VCaP (cell line): ENCODE measurements around the gene PXK.
"Not testable (repeated sequence)": the region's sequence is repeated elsewhere in the genome, so short reads cannot be mapped to it uniquely, and the experiment has no call there.

Experiments
- H3K27ac ChIP-seq: fragments of 450-650 bp; 2 replicates; pipeline ENCODE4 v1.5.1; 2017
- TF ChIP-seq, protein P1 (sequence below): fragments of 450-650 bp; conservative IDR thresholded peaks from 2 replicates; pipeline ENCODE4 v1.5.1; 2017; ENCODE audit warnings: mild to moderate bottlenecking, moderate library complexity

The PXK gene

DNA sequence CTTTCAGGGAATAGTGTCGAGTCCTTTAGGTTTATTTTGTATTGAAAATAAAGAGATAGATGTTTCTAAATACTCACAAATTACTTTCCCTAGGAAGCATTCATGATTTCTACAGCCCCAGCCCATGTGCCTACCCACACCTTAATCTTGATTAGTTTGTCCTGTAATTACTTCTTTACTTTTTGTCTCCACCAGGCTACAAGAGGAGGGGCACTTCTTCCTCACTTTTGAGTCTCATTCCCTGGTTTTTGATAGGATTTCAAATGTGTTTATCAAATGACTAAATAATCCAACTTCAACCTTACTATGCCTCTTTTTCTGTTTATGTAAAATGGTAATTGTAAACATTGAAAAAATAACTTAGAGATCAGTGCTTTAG, 1.8 kb downstream of the PXK start:
- TF ChIP-seq, protein P1, sequence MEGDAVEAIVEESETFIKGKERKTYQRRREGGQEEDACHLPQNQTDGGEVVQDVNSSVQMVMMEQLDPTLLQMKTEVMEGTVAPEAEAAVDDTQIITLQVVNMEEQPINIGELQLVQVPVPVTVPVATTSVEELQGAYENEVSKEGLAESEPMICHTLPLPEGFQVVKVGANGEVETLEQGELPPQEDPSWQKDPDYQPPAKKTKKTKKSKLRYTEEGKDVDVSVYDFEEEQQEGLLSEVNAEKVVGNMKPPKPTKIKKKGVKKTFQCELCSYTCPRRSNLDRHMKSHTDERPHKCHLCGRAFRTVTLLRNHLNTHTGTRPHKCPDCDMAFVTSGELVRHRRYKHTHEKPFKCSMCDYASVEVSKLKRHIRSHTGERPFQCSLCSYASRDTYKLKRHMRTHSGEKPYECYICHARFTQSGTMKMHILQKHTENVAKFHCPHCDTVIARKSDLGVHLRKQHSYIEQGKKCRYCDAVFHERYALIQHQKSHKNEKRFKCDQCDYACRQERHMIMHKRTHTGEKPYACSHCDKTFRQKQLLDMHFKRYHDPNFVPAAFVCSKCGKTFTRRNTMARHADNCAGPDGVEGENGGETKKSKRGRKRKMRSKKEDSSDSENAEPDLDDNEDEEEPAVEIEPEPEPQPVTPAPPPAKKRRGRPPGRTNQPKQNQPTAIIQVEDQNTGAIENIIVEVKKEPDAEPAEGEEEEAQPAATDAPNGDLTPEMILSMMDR = no peak
- H3K27ac ChIP-seq = peak overlapping the region; percentile 84

DNA sequence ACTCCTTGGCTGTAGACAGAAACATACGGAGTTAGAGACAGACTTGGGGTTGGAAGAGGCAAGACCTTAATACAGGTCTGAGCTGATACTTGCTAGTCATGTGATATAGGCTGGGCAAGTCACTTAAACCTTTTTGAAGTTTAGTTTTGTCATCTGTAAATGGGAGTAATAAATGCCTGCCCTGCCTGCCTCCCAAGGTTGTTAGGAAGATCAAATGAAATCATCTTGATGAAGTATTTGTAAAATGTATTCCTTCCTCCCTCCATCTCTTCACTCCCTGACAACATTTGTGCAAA, 2.9 kb downstream of the PXK start:
- no peak overlapping the region for H3K27ac ChIP-seq
- TF ChIP-seq, protein P1 = no peak

DNA sequence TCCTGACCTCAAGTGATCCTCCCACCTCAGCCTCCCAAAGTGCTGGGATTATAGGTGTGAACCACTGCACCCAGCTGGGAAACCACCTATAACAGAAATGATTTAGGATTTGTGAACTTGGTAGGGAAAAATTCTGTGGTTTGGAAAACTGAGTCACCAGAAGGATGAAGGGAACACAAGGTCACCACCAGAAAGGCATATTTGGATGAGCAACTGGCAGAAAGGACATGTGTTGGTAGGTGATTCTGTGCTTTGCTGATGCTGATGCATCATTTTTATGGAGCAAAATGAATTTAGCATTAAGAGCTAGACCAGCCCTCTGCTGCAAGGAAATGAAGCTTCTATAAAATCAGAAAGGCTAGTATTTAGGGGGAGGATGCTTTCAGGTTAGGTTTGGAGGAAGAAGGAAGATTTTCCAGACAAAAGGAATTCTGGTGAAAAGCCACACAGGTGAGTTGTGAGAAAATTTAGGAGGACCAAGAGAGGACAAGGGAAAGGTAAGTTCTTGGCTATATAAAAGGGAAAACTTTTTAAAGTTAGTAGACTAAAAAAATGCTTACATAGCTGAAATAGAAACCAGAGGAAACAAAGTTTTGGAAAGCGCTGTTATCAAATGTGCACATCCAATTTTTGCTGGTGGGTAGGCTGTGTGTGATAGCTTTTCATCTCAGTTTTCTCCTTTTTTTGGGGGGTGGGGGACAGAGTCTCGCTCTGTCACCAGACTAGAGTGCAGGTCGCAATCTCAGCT, 3.6 kb downstream of the PXK start:
- TF ChIP-seq, protein P1 = no peak
- H3K27ac ChIP-seq = no peak overlapping the region

DNA sequence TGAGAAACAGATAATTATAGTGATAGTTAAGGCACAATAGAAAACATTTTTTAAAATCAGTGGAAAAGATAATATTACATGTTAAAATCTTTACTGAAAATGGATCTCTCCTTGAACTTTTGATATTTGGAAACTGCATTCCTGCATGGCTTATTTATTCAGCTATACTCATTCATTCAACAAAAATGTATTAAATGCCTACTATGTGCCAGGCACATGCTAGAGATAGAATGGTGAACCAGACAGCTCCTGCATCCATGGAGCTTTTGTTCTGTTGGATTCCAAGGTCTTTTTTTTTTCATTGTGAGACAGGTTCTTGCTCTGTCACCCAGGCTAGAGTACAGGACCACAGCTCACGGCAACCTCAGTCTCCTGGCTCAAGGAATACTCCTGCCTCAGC, 4.5 kb downstream of the PXK start:
- H3K27ac ChIP-seq = no peak overlapping the region
- TF ChIP-seq, protein P1 = no peak

DNA sequence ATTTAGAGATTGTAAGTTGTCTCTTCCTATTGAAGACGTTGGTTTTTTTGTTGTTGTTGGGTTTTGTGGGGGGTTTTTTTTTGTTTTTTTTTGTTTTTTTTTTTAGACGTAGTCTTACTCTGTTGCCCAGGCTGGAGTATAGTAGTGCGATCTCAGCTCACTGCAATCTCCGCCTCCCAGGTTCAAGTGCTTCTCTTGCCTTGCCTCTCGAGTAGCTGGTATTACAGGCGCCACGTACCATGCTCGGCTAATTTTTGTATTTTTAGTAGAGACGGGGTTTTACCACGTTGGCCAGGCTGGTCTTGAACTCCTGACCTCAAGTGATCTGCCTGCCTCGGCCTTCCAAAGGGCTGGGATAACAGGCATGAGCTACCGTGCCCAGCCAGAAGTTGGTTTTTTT, 6.5 kb downstream of the PXK start:
- H3K27ac ChIP-seq = not testable (repeated sequence)

DNA sequence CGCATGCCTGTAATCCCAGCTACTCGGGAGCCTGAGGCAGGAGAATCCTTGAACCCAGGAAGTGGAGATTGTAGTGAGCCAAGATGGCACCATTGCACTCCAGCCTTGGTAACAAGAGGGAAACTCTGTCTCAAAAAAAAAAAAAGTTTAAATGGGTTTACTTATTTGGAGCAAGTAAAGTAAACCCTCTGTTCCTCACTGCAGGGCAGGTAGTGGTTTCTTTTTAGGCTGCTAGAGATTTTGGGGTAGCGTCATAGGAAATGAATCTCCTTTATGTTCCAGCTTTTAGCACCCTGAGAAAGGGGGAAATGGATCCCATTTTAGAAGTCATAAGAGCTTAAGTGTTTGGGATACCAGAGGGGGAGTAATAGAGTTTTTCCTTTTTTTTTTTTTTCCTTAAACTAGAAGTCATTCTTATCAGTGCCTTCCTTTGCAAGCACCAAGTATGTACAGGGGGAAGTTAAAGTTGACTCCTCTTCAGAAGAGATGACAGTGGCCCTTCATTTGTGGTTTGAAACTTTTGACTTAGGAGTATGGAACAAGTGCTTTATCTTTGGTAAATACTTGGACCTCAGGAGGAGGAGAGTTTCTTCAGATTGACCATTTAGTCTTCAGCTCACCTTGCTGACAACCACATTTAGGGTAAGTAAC, 8.0 kb downstream of the PXK start:
- no peak overlapping the region for H3K27ac ChIP-seq
- TF ChIP-seq, protein P1 = no peak

DNA sequence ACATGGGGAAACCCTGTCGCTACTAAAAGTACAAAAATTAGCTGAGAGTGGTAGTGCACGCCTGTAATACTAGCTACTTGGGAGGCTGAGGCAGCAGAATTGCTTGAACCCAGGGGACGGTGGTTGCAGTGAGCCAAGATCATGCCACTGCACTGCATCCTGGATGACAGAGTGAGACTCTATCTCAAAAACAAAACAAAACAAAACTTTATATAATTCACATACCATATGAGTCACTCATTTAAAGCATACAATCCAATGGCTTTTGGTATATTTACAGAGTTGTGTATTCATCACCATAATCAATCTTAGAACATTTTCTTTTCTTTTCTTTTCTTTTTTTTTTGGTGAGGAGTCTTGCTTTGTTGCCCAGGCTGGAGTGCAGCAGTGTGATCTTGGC, 8.7 kb downstream of the PXK start:
- no peak overlapping the region for H3K27ac ChIP-seq
- TF ChIP-seq, protein P1 = no peak

DNA sequence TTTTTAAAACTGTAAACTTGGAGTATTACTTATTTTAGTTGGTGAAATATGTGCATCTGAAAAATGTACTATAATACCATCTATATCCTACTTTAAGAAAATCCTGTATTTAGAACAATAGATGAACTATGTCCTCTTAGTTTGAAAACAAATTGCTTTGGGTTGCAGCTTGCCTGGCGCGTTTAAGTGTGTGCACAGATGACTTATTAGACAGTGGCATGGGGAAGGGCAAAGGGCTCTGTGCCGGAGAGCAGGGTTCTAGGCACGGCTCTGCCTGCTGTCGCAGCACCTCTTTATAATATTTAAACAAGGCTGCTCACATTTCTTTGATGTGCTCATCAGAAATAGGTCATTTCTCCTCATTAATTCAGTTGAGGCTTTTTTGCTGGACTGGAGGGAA, 10.0 kb downstream of the PXK start:
- TF ChIP-seq, protein P1 = no peak
- H3K27ac ChIP-seq = no peak overlapping the region
